IPS-18c (cell line): ENCODE measurements around the gene NUP214.

Experiments used
- H3K4me3 ChIP-seq: 2 replicates; pipeline ENCODE4 v1.7.0; 2013; ENCODE audit warnings: low read depth, mild to moderate bottlenecking, low read length, moderate library complexity; ENCODE audit not compliant: insufficient read depth
- H3K9me3 ChIP-seq: one replicate; pipeline ENCODE4 v1.6.1; 2013; ENCODE audit warnings: mild to moderate bottlenecking, low read length, moderate library complexity; ENCODE audit not compliant: control insufficient read depth, insufficient read depth

Gene NUP214

DNA sequence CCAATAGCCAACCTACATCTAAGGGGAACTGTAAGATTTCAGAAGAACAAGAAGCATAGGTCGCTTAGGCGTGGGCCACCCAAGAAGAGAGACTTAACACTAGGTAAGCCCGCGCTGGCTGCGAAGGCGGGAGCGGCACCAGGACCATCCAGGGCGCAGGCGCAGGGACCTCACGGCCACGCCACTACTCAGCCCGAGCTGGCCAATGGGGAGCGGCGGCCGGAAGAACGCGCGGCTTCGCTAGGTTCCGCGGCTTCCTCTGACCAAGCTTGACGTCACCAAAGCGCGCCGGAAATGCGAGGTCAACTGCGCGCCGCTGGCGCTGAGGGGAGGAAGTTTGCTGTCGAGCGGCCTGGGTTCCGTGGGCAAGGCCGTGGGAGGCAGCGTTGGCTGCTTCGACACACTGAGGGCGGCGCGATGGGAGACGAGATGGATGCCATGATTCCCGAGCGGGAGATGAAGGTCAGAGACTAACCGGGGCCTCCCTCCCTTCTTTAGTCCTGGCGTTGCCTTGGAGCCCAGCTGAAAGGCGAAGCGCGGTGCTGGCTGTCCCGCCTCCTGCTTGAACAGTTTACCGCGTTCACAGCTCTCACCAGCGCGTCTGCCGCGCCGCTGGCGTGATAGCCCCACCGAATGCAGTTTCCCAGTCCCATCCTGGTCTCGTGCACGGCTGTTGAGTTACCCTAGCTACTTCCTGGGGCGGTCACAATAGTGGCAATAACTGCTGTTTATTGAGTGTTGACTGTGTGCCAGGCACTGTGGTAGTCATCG is at the start of gene NUP214:
Gene NUP214 (plus strand): TSS at position 299 of the 771 bp plus-strand sequence. CDS start 119 bp downstream, at position 418.
- peak within 1 kb of the TSS; percentile 92 for H3K4me3 ChIP-seq
- H3K9me3 ChIP-seq: no peaks in the 10 kb centered on the region

DNA sequence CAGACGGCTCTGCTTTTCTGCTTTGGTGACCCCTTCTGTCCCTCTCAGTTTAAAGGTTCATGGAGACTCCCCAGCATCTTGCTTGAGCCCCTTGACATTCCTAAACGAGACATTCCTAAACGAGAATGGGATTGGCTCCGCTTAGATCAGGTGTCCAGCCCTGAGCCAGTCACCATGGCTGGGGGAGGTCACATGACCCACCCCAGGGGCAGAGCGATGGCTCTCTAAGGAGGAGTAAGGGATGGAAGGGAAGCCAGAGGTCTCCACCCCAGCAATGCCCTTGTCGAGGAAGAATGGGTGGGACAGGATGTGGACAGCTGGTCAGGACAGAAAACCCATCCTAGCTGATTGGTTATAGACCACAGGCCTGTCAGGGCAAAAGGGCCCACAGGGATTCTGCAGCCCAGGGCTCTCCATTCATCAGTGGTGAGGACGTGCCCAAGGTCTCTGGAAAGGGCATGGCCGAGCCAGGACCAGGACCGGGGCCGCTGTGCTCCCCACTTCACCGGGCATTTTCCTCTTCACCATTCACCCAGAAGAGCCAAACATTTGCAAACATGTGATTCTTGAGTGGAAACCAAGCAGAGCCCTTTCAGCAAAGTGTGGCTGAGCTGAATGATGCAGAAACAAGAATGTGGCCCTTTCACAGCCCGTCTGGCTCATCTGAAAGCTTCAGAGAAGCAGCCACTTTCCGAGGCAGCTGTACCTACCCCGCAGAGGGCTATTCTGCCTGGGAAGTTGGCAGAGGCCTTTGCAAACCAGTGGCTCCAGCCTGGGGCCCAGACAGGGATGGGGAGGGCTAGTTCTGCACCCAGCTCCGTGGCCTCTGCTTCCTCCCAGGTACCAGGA is 48.8 kb upstream of the NUP214 start:
- Histone ChIP-seq H3K4me3 (no peak overlapping the region), H3K9me3 (peaks cover 2% of the 10 kb centered on the region)

DNA sequence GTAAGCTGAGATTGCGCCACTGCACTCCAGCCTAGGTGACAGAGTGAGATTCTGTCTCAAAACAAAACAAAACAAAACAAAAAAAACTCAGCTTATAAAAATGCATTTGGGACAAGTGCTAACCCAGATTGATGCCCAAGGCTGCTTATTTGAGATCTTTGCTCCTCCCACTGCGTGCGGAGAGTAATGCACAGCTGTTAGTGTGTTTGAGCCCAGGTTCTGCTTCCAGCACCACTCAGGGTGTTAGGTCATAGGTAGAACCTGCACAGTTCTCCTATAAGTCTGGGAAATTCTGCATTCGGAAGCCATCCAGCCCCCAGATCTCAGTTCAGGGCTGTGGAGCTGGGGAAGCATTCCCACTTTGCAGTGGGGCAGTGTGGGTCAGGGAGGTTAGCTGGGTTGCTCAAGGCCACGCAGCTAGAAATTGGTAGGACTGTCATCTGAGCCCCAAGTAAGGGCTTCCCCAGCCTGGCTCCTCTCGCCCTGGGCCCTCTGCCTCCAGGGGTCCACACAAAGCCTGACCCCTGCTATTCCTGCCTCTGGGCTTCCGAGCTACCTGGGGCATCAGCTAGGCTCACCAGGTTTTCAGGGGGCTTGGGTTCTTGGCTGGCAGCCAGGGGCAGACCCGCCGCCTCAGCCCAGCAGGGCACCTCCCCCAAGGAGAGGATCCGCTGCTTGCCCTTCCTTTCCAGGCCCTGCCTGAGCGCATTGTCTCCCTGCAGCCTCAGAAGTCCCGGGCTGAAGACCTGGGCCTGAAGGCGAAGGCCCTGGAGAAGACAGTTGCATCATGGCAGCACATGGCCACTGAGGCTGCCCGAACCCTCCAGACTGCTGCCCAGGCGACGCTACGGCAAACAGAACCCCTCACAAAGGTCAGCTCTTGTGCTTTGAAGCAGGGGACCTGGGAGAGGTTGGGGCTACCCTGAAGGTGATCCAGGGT is 46.7 kb upstream of the NUP214 start:
- Histone ChIP-seq H3K9me3 (peaks cover 2% of the 10 kb centered on the region), H3K4me3 (no peak overlapping the region)

DNA sequence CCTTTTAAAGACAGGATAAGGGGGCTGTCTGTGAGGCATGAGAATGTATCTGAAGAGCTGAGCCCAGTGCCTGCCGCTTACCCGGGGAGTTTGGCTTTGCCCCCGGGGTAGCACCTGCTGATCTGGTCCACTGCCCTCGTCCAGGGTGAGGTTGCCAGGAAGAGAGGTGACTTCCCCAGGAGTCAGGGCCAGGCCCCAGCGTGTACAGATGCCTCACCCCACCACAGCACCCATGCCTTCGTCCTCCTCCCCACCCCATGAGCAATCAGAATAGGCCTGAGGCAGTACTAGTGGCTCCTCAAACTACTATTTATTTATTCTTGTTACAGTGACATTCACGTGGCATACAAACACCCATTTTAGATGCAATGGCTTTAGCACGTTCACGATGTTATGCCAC is 44.8 kb upstream of the NUP214 start:
- Histone ChIP-seq H3K4me3 (no peak overlapping the region), H3K9me3 (peaks cover under 1% of the 10 kb centered on the region)

DNA sequence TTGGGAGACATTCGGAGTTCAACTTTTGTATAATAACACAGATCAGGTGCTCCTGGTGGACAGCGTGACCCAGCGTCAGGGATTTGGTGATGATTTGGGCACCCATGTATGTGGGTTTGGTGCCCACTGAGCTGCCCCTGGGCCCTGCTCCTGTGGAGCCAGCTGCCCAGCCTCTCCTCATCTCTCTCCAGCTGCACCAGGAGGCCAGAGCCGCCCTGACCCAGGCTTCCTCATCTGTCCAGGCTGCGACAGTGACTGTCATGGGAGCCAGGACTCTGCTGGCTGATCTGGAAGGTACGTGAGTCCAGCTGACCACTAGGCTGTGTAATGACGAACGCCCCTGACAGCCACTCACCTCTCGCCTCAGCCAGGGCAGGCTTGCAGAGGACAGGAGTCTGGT is 43.5 kb upstream of the NUP214 start:
- Histone ChIP-seq H3K4me3 (no peak overlapping the region), H3K9me3 (no peaks in the 10 kb centered on the region)

DNA sequence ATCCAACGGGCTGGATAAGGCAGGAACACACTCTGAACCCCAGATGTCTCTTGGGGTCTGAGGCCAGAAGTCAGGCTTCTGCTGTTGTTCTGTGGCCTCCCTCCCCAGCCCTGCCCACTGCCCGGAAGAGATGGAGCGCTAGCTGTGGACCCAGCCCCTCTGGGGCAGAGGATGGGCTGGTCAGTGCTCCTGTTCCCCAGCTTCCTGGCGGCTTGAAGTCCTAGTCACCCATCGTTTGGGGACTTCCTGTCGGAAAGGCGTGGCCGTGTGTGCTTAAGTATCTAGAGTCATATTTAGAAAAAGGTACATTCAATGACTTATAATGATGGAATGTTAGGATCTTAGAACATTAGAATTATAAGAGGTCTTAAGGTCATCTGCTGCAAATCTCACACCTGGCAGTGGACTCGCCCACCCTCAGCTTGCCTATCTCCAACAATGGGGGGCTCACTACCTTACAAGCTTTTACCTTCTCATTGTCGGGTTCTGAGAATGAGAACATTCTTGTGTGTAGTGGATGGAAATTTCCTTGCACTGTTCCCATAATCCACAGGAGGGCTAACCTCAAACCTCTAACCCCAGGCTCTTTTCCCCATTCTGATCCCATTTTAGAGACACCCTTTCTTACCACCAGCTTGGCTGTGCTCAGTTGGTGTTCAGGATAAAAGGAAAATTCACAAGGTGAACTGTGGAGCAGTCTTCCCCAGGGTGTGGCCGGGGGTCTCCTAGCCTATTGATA is 42.4 kb upstream of the NUP214 start:
- no peak overlapping the region for H3K4me3 ChIP-seq
- H3K9me3 ChIP-seq: no peaks in the 10 kb centered on the region

DNA sequence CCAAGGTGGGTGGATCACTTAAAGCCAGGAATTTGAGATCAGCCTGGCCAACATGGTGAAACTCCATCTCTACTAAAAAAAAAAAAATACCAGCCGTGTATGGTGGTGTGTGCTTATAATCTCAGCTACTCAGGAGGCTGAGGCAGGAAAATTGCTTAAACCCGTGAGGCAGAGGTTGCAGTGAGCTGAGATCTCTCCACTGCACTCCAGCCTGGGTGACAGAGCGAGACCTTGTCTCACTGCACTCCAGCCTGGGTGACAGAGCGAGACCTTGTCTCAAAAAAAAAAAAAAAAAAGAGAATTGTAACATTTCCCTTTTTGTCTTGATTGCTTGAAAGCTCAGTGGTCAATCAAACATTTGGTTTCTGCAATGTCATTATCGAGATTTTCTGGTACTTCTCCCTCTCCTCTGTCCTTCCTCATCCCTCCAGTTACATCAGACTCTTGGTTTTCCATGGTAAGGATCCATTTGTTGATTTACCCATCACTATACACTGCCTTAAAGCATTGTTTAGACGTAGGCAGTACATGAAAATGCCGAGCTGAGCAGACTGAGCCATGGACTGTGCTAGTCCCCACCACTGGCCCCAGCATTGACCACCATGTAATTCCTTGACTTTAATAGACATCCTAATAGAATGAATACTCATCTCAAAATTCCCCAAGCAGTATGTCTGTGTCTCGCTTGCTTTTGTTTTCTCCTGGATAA is 40.6 kb upstream of the NUP214 start:
- no peaks in the 10 kb centered on the region for H3K9me3 ChIP-seq
- H3K4me3 ChIP-seq: no peak overlapping the region

DNA sequence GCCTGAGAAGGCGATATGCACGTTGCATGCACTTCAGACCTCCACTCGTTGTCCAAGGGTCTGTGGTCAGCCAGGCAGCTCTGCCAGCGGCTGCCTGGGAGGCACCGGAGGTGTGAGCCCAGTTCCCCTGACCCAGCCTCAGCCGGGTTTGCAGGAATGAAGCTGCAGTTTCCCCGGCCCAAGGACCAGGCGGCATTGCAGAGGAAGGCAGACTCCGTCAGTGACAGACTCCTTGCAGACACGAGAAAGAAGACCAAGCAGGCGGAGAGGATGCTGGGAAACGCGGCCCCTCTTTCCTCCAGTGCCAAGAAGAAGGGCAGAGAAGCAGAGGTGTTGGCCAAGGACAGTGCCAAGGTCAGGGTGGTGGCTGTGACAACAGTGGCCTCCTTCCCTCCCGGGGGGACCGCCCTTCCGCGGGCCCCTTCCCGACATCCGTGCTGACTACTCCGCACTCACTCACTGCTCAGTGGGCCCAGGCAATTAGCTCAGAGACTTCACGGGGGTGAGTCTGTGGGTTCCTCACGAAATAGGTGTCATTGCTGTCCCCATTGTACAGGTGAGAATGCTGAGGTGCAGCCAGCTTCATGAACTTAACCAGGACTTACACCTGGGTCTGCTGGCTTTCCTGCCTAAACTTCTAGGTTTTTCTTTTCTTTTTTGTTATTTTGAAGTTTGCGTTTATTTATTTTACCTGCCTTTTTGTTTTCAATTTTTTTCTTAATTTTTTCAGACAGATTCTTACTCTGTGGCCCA is 39.8 kb upstream of the NUP214 start:
- no peak overlapping the region; the same call in 1 of the 2 replicates for H3K4me3 ChIP-seq
- H3K9me3 ChIP-seq: no peaks in the 10 kb centered on the region

DNA sequence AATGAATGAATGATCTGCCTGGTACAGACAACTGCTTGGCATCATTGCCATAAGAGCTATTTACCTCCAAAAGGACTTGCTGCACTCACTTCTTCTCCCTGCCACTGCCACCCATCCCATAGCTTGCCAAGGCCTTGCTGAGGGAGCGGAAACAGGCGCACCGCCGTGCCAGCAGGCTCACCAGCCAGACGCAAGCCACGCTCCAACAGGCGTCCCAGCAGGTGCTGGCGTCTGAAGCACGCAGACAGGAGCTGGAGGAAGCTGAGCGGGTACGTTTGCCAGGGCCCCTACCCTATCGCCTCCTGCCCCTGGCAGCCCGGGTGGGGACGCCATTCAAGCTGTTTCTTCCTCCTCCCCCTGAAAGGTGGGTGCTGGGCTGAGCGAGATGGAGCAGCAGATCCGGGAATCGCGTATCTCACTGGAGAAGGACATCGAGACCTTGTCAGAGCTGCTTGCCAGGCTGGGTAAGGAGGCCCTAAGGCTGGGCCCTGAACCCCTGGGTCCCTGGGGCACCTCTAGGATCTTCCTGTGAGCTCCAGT is 38.0 kb upstream of the NUP214 start:
- no peak overlapping the region for H3K4me3 ChIP-seq

DNA sequence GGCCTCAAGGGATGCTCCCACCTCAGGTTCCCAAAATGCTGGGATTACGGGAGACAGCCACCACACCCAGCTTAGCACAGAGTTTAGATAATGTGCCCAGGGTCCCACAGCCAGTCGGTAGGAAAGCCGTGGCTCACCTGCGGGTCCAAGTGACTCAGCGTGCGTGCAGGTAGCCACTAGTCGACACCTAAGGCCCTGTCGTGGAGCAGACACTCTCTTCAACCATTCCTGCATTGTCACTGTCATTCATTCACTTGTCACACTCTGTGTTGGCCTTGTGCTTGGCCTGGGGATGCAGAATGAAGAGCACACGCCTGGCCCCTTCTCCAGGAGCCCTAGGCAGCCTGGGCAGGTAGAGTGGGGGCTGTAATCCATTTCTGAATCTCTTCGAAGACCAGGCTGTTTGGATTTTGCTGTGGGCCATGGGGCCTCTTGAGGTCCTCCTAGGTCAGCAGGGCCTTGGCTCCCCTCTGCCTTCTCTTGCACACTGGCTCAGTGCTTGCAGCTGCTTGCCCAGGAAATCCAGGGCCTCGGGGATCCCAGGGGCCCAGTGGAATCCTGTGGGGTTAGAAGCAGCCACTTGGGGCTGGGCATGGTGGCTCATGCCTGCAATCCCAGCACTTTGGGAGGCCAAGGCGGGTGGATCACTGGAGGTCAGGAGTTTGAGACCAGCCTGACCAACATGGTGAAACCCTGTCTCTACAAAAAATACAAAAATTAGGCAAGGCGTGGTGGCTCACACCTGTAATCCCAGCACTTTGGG is 35.2 kb upstream of the NUP214 start:
- H3K9me3 ChIP-seq: no peaks in the 10 kb centered on the region
- H3K4me3 ChIP-seq: no peak overlapping the region

More for the DNA sequence above, 38.0 kb upstream of the NUP214 start:
- H3K9me3 ChIP-seq: no peaks in the 10 kb centered on the region

DNA sequence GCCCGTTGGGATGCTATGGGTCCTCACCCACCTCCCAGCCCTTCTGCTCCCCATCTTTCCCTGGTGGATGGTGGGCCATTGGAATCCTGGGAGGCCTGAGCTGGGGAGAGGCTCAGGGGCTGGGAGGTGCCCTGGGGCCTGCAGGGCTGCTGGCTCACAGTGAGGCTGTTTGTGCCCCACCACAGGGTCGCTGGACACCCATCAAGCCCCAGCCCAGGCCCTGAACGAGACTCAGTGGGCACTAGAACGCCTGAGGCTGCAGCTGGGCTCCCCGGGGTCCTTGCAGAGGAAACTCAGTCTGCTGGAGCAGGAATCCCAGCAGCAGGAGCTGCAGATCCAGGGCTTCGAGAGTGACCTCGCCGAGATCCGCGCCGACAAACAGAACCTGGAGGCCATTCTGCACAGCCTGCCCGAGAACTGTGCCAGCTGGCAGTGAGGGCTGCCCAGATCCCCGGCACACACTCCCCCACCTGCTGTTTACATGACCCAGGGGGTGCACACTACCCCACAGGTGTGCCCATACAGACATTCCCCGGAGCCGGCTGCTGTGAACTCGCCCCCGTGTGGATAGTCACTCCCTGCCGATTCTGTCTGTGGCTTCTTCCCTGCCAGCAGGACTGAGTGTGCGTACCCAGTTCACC is 33.9 kb upstream of the NUP214 start:
- Histone ChIP-seq H3K9me3 (no peaks in the 10 kb centered on the region), H3K4me3 (no peak overlapping the region)

DNA sequence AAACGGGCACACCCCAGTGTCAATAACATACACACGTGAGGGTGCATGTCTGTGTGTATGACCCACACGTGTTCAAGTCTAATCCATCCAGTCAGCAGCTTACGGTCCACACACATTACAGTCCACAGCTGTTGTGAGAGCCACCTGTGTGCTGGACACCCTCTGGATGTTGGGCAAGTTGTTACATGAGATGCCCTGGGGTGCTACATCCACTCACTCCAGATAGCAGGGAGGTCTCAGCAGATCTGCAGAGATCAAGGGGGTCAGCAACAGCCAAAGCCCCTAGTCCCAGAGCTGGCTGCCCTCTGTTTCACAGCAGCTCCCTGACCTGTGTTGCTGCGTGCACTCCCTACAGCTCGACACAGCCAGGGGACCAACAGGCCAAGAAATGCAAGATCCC is 33.4 kb upstream of the NUP214 start:
- Histone ChIP-seq H3K9me3 (no peaks in the 10 kb centered on the region), H3K4me3 (no peak overlapping the region)

DNA sequence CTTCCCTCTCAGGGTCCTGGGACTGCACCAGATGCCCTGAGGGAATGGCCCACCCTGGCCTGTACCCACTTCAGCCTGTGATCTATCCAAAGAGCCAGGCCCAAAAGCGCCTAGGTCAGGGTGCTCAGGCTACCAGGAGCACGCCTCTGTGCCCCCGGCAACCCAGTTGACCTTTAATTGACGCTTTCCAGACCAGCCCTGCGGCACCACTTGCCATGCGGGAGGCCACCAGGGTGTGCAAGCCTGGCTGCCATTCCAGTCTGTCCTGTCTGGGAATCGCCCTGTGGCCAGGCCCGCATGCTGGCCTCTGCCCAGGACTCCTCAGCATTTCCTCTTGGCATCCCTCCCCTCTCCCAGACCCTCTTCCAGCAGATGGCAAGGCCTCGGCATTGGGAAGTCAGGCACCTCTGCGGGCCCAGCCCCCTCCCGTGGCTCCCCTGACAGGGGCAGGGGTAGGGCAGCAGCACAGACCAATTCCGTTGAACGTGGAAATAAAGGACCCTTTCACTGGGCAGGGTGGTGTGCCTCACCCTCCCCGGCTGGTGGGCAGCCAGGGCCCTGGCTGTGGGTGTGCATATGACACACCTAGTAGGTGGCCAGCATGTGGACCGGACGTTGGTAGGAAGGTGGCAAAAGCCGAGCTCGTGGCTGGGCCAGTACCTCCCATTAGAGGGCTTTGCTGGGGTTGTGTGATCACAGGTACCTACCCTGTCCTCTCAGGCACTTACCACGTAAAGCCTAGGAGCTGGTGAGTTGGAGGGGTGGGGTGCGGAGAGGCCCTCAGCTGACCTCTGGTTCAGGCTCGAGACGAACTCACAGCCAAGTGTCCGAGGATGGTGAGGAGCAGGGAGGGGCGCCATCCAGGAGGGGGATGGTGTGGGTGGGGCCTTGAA is 32.6 kb upstream of the NUP214 start:
- Histone ChIP-seq H3K9me3 (no peaks in the 10 kb centered on the region), H3K4me3 (no peak overlapping the region)
